Natural killer cell (primary cell): ENCODE results near the gene DEPDC1B. TPM values are rescaled to one million over a fixed set of nuclear protein-coding genes. Genes with fewer than 3 reads are reported as not detected.
"Not testable (repeated sequence)": the region's sequence is repeated elsewhere in the genome, so short reads cannot be mapped to it uniquely, and the experiment has no call there.

Experiments used
- ATAC-seq, 3 donors: fragments of 150-1000 bp in 2 of 3; fragments of 200-7000 bp in 1 of 3; cut with Tn5 transposase; 1 replicate in 1 of 3; 2 replicates in 2 of 3; pipeline ENCODE4 v1.10.0; 2021; ENCODE audit warnings: mild to moderate bottlenecking in 2 of 3, moderate library complexity in 2 of 3
- DNase-seq, 2 donors: peaks; one replicate each; pipeline versions ENCODE4 v3.0.0 to v3.0.0-alpha.2; 2013 to 2021; ENCODE audit warnings: mixed read lengths in 1 of 2
- H3K27ac ChIP-seq: one replicate; pipeline ENCODE4 v1.5.1; 2013; ENCODE audit warnings: mild to moderate bottlenecking, low read length
- H3K27me3 ChIP-seq: one replicate; pipeline ENCODE4 v1.6.1; 2013; ENCODE audit warnings: low read length; ENCODE audit not compliant: control insufficient read depth, insufficient read depth
- H3K36me3 ChIP-seq: one replicate; pipeline ENCODE4 v1.6.1; 2013; ENCODE audit warnings: low read length; ENCODE audit not compliant: control insufficient read depth, insufficient read depth
- H3K4me1 ChIP-seq: one replicate; pipeline ENCODE4 v1.6.1; 2013; ENCODE audit warnings: low read length; ENCODE audit not compliant: control insufficient read depth, insufficient read depth
- H3K4me3 ChIP-seq: one replicate; pipeline ENCODE4 v1.5.1; 2013; ENCODE audit warnings: low read length
- H3K9me3 ChIP-seq: one replicate; pipeline ENCODE4 v1.6.1; 2013; ENCODE audit warnings: low read length; ENCODE audit not compliant: control insufficient read depth, insufficient read depth
- H3K27ac Mint-ChIP-seq, 2 donors: one replicate each; pipeline ENCODE4 v1.8.0; 2022; ENCODE audit warnings: mild to moderate bottlenecking in 2 of 2, mixed read lengths in 2 of 2, moderate library complexity in 1 of 2
- H3K27me3 Mint-ChIP-seq, 2 donors: one replicate each; pipeline ENCODE4 v1.8.0; 2022; ENCODE audit warnings: low read depth in 2 of 2, mixed read lengths in 2 of 2
- H3K36me3 Mint-ChIP-seq: one replicate; pipeline ENCODE4 v1.8.0; 2022; ENCODE audit warnings: mixed read lengths
- H3K4me1 Mint-ChIP-seq, 2 donors: one replicate each; pipeline ENCODE4 v1.8.0; 2022; ENCODE audit warnings: mixed read lengths in 2 of 2
- H3K4me3 Mint-ChIP-seq: one replicate; pipeline ENCODE4 v1.8.0; 2022; ENCODE audit warnings: mild to moderate bottlenecking, moderate library complexity, mixed read lengths
- H3K9me3 Mint-ChIP-seq, 2 donors: one replicate each; pipeline ENCODE4 v1.8.0; 2022; ENCODE audit warnings: mixed read lengths in 2 of 2
- WGBS: methylation state at CpG from one replicate; pipeline ENCODE4 v1.1.7; 2013; ENCODE audit warnings: missing lambda C conversion rate; ENCODE audit not compliant: insufficient coverage; 5-methylcytosine and 5-hydroxymethylcytosine counted together
- intact Hi-C: fragments of 100-400 bp; cut with micrococcal nuclease; formaldehyde crosslinking; loops from one replicate; pipeline ENCODE4 v1.14.2; 2022
- total RNA-seq, 4 donors: library from RNA; stranded (reverse); fragments of 120-200 nt in 1 of 4; gene quantifications; one replicate each; pipeline versions ENCODE4 v1.2.3 to v1.2.4, GENCODE V29; 2013 to 2022
- TF ChIP-seq, protein P1 (sequence below): fragments of 200-600 bp; IDR thresholded peaks from one replicate; pipeline ENCODE4 v1.8.0; 2022; ENCODE audit warnings: antibody characterized with exemption

Gene DEPDC1B
- total RNA-seq, 3 donors from 2014 or later (not counting 1 experiment from before 2014, with no cell fraction given): 1.2 to 1.3 (median 1.2) TPM

GRCh38 chr5:60576425-60576824, 123.5 kb downstream of the DEPDC1B start:
- no peaks in the 10 kb centered on the region for H3K27me3 Mint-ChIP-seq
- no peak overlapping the region for H3K4me3 Mint-ChIP-seq
- DNase-seq (no peak), ATAC-seq (no peak)
- 71% methylated on average over 2 of the region's 2 CpGs for WGBS
- H3K27ac Mint-ChIP-seq: no peak overlapping the region
- Histone ChIP-seq H3K4me3 (no peak overlapping the region), H3K27me3 (no peaks in the 10 kb centered on the region), H3K27ac (no peak overlapping the region), H3K36me3 (no peaks in the 10 kb centered on the region), H3K4me1 (no peaks in the 10 kb centered on the region), H3K9me3 (peaks cover 9% of the 10 kb centered on the region)
- intact Hi-C loops: no loop called here
- TF ChIP-seq, protein P1, sequence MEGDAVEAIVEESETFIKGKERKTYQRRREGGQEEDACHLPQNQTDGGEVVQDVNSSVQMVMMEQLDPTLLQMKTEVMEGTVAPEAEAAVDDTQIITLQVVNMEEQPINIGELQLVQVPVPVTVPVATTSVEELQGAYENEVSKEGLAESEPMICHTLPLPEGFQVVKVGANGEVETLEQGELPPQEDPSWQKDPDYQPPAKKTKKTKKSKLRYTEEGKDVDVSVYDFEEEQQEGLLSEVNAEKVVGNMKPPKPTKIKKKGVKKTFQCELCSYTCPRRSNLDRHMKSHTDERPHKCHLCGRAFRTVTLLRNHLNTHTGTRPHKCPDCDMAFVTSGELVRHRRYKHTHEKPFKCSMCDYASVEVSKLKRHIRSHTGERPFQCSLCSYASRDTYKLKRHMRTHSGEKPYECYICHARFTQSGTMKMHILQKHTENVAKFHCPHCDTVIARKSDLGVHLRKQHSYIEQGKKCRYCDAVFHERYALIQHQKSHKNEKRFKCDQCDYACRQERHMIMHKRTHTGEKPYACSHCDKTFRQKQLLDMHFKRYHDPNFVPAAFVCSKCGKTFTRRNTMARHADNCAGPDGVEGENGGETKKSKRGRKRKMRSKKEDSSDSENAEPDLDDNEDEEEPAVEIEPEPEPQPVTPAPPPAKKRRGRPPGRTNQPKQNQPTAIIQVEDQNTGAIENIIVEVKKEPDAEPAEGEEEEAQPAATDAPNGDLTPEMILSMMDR: no peak
- no peaks in the 10 kb centered on the region for H3K4me1 Mint-ChIP-seq
- no peaks in the 10 kb centered on the region for H3K36me3 Mint-ChIP-seq
- peaks cover 12% of the 10 kb centered on the region in 2 donors for H3K9me3 Mint-ChIP-seq

- Histone ChIP-seq H3K36me3 (no peaks in the 10 kb centered on the region), H3K4me1 (no peaks in the 10 kb centered on the region), H3K27ac (no peak overlapping the region), H3K27me3 (no peaks in the 10 kb centered on the region), H3K9me3 (peaks cover 11% of the 10 kb centered on the region), H3K4me3 (no peak overlapping the region)
- WGBS: 100% methylated on average over 2 of the region's 2 CpGs
- ATAC-seq (no peak), DNase-seq (no peak)
- intact Hi-C loops: no loop called here
- H3K9me3 Mint-ChIP-seq: peaks cover 4 to 9% of the 10 kb centered on the region in 2 donors
- H3K27me3 Mint-ChIP-seq: no peaks in the 10 kb centered on the region
- H3K36me3 Mint-ChIP-seq: no peaks in the 10 kb centered on the region
- H3K4me3 Mint-ChIP-seq: no peak overlapping the region
- no peak overlapping the region for H3K27ac Mint-ChIP-seq
- no peaks in the 10 kb centered on the region for H3K4me1 Mint-ChIP-seq
- TF ChIP-seq, protein P1: no peak
Observed at GRCh38 chr5:60568646-60569045, 131.3 kb downstream of the DEPDC1B start.

- Histone ChIP-seq H3K27me3 (no peaks in the 10 kb centered on the region), H3K36me3 (no peaks in the 10 kb centered on the region), H3K9me3 (peaks cover 9% of the 10 kb centered on the region), H3K4me3 (no peak overlapping the region), H3K27ac (no peak overlapping the region), H3K4me1 (no peaks in the 10 kb centered on the region)
- 90% methylated on average over 7 of the region's 13 CpGs for WGBS
- Mint-ChIP-seq H3K36me3 (no peaks in the 10 kb centered on the region), H3K4me3 (no peak overlapping the region), H3K27ac (no peak overlapping the region), H3K27me3 (no peaks in the 10 kb centered on the region), H3K9me3 (peaks cover 3 to 7% of the 10 kb centered on the region in 2 donors), H3K4me1 (no peaks in the 10 kb centered on the region)
- ATAC-seq (no peak), DNase-seq (no peak)
- intact Hi-C loops: no loop called here
- TF ChIP-seq, protein P1: no peak
Observed at GRCh38 chr5:60563696-60564324, 136.2 kb downstream of the DEPDC1B start.

- H3K9me3 Mint-ChIP-seq, H3K4me3 Mint-ChIP-seq, H3K27ac Mint-ChIP-seq, H3K4me3 ChIP-seq, H3K27me3 ChIP-seq, ATAC-seq, intact Hi-C loops, H3K27me3 Mint-ChIP-seq, H3K36me3 ChIP-seq, DNase-seq, H3K4me1 Mint-ChIP-seq, H3K4me1 ChIP-seq, H3K9me3 ChIP-seq, H3K27ac ChIP-seq, H3K36me3 Mint-ChIP-seq: not testable (repeated sequence)
- 100% methylated on average over 2 of the region's 2 CpGs for WGBS
Observed at GRCh38 chr5:60553291-60553690, 146.7 kb downstream of the DEPDC1B start.
